ENCODE measurements around the gene CCN5. TPM values are rescaled to one million over a fixed set of nuclear protein-coding genes. Genes with fewer than 3 reads are reported as not detected.

Gene CCN5
- total RNA-seq, 1 donor from 2014 or later, result 134 TPM

DNA sequence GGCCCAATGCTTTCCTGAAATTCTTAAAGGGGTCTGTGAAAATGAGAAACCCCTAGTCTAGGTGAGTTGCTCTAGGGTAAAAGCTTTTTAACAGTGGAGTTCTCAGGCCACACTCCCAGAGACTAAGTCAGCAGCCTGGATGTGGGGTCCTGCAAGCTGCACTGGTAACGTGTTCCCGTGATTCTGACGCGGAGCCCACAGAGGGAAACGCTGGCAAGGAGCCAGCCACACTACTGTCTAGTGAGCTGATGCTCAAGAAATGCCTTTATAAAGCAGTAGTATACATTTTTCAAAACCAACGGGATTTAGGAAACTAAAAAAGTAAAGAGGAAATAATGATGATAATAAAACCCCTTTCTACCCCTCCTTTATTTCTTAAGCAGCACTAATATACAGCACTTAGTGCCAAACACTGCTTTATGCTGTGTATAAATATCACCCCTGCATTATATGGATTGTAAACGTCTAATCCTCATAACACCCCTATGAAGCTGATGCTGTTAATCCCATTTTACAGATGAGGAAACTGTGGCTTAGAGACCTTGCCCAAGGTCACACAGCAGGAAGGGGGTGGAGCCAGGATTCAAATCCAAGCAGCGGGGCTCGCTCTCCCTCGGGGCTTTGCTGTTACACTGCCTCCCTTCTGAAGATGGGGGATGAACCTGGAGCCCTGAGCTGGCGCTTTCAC lies 55.5 kb downstream of the CCN5 start:
- H3K27ac ChIP-seq, result no peak overlapping the region
- no peaks in the 10 kb centered on the region for H3K27me3 ChIP-seq
- no peak for TF ChIP-seq POLR2A (IDR thresholded peaks at IDR 0.05)
- TF ChIP-seq POLR2AphosphoS5 (IDR thresholded peaks at IDR 0.05; ENCODE audit: insufficient read depth in 1 of 2, low read depth in 1 of 2), result no peak
- TF ChIP-seq, protein P1, sequence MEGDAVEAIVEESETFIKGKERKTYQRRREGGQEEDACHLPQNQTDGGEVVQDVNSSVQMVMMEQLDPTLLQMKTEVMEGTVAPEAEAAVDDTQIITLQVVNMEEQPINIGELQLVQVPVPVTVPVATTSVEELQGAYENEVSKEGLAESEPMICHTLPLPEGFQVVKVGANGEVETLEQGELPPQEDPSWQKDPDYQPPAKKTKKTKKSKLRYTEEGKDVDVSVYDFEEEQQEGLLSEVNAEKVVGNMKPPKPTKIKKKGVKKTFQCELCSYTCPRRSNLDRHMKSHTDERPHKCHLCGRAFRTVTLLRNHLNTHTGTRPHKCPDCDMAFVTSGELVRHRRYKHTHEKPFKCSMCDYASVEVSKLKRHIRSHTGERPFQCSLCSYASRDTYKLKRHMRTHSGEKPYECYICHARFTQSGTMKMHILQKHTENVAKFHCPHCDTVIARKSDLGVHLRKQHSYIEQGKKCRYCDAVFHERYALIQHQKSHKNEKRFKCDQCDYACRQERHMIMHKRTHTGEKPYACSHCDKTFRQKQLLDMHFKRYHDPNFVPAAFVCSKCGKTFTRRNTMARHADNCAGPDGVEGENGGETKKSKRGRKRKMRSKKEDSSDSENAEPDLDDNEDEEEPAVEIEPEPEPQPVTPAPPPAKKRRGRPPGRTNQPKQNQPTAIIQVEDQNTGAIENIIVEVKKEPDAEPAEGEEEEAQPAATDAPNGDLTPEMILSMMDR (IDR thresholded peaks at IDR 0.05), result no peak
- no peaks in the 10 kb centered on the region for H3K4me1 ChIP-seq
- intact Hi-C loops (cut with DNase I), result no loop called here
- no peak overlapping the region for H3K4me3 ChIP-seq
- no peaks in the 10 kb centered on the region for H3K36me3 ChIP-seq
- DNase-seq (ENCODE audit: extremely low spot score in 2 of 2), result no peak
- no peaks in the 10 kb centered on the region for H3K9me3 ChIP-seq

DNA sequence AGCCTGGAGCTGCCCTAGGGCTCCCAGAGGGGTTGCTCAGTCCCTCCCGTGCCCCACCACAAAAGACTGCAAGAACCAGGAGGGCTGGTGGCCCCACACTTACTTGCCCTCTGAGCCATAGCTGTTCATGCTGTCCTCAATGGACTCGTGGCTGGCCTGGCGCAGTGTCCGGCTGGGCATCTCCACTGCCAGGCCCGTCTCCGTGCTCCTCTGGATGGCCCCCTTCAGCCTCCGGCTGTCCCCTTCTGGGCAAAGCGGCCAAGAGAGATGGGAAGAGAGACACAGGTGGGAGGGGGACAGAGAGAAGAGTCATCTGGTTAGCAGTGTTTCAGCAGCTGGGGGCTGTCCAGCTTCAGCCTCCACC lies 56.0 kb downstream of the CCN5 start:
- Histone ChIP-seq H3K27ac (no peak overlapping the region), H3K4me3 (no peak overlapping the region), H3K27me3 (no peaks in the 10 kb centered on the region), H3K9me3 (no peaks in the 10 kb centered on the region), H3K4me1 (no peaks in the 10 kb centered on the region), H3K36me3 (no peaks in the 10 kb centered on the region)
- no peak for DNase-seq (ENCODE audit: extremely low spot score in 2 of 2)
- intact Hi-C loops (cut with DNase I), result no loop called here
- TF ChIP-seq, protein P1 (IDR thresholded peaks at IDR 0.05), result no peak
- TF ChIP-seq POLR2AphosphoS5 (IDR thresholded peaks at IDR 0.05; ENCODE audit: insufficient read depth in 1 of 2, low read depth in 1 of 2) (no peak), POLR2A (IDR thresholded peaks at IDR 0.05) (no peak)

DNA sequence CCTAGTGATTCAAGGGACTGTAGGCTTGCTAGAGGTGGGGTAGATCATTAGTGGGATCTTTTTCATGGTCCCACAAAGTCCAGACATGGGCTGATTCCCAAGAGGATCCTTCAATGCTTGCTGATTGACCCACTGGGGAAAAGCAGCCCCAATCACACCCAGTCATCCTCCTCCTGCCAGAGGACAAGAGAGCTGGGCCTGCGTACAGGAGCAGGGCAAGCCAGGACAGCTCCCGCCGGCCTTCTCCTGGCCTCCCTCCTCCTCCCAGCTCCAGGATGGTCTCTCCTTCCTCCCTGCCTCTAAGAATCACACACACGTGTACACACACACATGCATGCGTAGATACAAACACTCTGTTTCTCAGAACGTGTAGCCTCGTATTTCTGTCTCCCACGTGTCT lies 57.5 kb downstream of the CCN5 start:
- Histone ChIP-seq H3K4me3 (no peak overlapping the region), H3K9me3 (no peaks in the 10 kb centered on the region), H3K27me3 (no peaks in the 10 kb centered on the region), H3K27ac (no peak overlapping the region), H3K36me3 (no peaks in the 10 kb centered on the region), H3K4me1 (no peaks in the 10 kb centered on the region)
- intact Hi-C loops (cut with DNase I), result no loop called here
- TF ChIP-seq POLR2A (IDR thresholded peaks at IDR 0.05) (no peak), POLR2AphosphoS5 (IDR thresholded peaks at IDR 0.05; ENCODE audit: insufficient read depth in 1 of 2, low read depth in 1 of 2) (no peak)
- TF ChIP-seq, protein P1 (IDR thresholded peaks at IDR 0.05), result no peak
- no peak for DNase-seq (ENCODE audit: extremely low spot score in 2 of 2)

DNA sequence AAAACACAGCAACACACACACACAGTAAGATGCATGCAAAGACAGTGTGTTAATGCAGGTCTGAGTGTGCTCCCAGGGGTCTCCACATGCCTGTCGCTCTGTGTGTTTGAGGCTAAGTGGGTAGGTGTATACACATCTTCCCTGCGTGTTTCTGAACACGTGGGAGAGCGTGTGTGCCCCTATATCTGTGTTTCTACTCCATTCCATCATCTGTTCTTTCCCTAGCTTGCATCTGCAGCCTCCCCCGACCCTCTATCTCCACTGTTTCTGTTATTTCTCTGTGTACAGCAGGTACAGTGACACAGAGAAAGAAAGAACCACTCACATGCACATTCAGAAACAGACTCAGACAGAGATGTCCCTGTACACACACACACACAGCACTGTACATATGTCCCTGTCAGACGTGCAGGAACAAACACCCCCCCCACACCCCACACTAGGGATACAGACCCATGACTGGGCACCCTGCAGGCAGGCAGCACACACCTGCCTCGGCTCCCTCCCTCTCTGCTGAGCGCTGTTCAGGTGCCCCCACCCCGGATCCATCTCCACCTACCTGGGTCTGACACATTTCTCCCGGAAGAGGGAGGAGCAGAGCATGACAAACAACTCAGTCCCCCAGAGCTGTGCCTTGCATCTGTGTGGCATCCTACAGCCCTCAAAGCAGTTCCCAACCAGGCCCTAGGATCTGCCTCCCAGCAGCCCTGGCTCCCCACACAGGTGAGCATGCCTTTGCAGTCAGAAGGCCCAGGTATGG lies 58.1 kb downstream of the CCN5 start:
- DNase-seq (ENCODE audit: extremely low spot score in 2 of 2), result no peak
- no peak overlapping the region for H3K4me3 ChIP-seq
- no peak for TF ChIP-seq POLR2A (IDR thresholded peaks at IDR 0.05)
- no peak for TF ChIP-seq POLR2AphosphoS5 (IDR thresholded peaks at IDR 0.05; ENCODE audit: insufficient read depth in 1 of 2, low read depth in 1 of 2)
- TF ChIP-seq, protein P1 (IDR thresholded peaks at IDR 0.05), result no peak
- H3K4me1 ChIP-seq, result no peaks in the 10 kb centered on the region
- no peaks in the 10 kb centered on the region for H3K27me3 ChIP-seq
- intact Hi-C loops (cut with DNase I), result no loop called here
- no peak overlapping the region for H3K27ac ChIP-seq
- no peaks in the 10 kb centered on the region for H3K36me3 ChIP-seq
- H3K9me3 ChIP-seq, result no peaks in the 10 kb centered on the region

DNA sequence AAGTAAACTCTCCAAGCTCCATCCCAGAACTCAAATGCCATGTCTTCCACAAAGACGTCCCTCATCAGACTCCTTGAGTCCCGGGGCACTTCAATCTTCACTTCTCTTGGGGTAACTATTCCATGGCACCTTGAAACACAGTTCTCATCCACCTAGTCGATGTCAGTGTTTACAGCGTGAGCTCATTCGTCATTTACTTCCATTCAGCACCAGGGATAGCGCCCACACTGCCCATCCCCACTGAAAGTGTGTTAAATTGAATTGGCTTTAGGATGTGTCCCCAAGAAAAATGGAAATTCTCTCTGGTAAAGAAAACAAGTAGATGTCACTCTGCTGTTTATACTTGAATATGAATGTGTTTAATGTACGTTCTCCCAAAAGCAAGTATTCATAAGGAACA lies 61.8 kb downstream of the CCN5 start:
- Histone ChIP-seq H3K9me3 (no peaks in the 10 kb centered on the region), H3K36me3 (no peaks in the 10 kb centered on the region), H3K27me3 (no peaks in the 10 kb centered on the region), H3K4me1 (no peaks in the 10 kb centered on the region), H3K27ac (no peak overlapping the region), H3K4me3 (no peak overlapping the region)
- intact Hi-C loops (cut with DNase I), result no loop called here
- TF ChIP-seq POLR2AphosphoS5 (IDR thresholded peaks at IDR 0.05; ENCODE audit: insufficient read depth in 1 of 2, low read depth in 1 of 2) (no peak), POLR2A (IDR thresholded peaks at IDR 0.05) (no peak)
- TF ChIP-seq, protein P1 (IDR thresholded peaks at IDR 0.05), result no peak
- DNase-seq (ENCODE audit: extremely low spot score in 2 of 2), result no peak

Data from vagina (tissue), 2 donors.